Esophagus squamous epithelium (tissue), 5 donors: ENCODE data around the gene TPO. TPM values are rescaled to one million over a fixed set of nuclear protein-coding genes. Genes with fewer than 3 reads are reported as not detected.

ENCODE experiments used
- DNase-seq: peaks from one replicate; lab custom pipeline; 2025; lab: John Stamatoyannopoulos, UW
- H3K27ac ChIP-seq, 4 donors: fragments of 200-600 bp; sonication (generic); one replicate each; pipeline ENCODE4 v1.5.1; 2016 to 2019; ENCODE audit warnings: mild to moderate bottlenecking in 1 of 4
- H3K27me3 ChIP-seq, 4 donors: fragments of 200-600 bp; sonication (generic); 1 replicate in 3 of 4; 2 replicates in 1 of 4; pipeline versions ENCODE4 v1.5.1 to v1.6.0; 2017 to 2021; ENCODE audit warnings: antibody characterized with exemption in 1 of 4
- H3K36me3 ChIP-seq, 3 donors: fragments of 200-600 bp; sonication (generic); one replicate each; pipeline ENCODE4 v1.5.1; 2016 to 2019
- H3K4me1 ChIP-seq, 3 donors: fragments of 200-600 bp; sonication (generic); one replicate each; pipeline ENCODE4 v1.5.1; 2017 to 2019
- H3K4me3 ChIP-seq, 4 donors: fragments of 200-600 bp; sonication (generic); 1 replicate in 3 of 4; 2 replicates in 1 of 4; pipeline ENCODE4 v1.5.1; 2016 to 2019; ENCODE audit warnings: mild to moderate bottlenecking in 2 of 4, moderate library complexity in 1 of 4
- H3K9me3 ChIP-seq, 3 donors: fragments of 200-600 bp; sonication (generic); one replicate each; pipeline ENCODE4 v1.5.1; 2016 to 2019
- CTCF ChIP-seq, 6 experiments: fragments of 450-650 bp in 4 of 6; fragments of 200-600 bp in 2 of 6; sonication (generic) in 2 of 6; IDR thresholded peaks; one replicate each; pipeline ENCODE4 v1.5.1; 2016 to 2019; ENCODE audit warnings: antibody characterized with exemption in 6 of 6, mild to moderate bottlenecking in 4 of 6, moderate library complexity in 4 of 6
- POLR2A ChIP-seq, 4 donors: fragments of 450-650 bp; IDR thresholded peaks; one replicate each; pipeline ENCODE4 v1.6.1; 2017; ENCODE audit warnings: antibody characterized with exemption in 4 of 4, mild to moderate bottlenecking in 4 of 4, moderate library complexity in 3 of 4
- WGBS, 2 donors: methylation state at CpG; one replicate each; pipeline ENCODE4 v1.1.5; 2018; 5-methylcytosine and 5-hydroxymethylcytosine counted together
- intact Hi-C: fragments of 100-400 bp; cut with DNase I; formaldehyde crosslinking; loops from one replicate; pipeline ENCODE4 v1.15.0; 2022
- total RNA-seq, 4 donors: library from RNA; depleted of rRNA; stranded (reverse); fragments of >200 nt; gene quantifications; one replicate each; pipeline ENCODE4 v1.1.0, GENCODE V29; 2016
- donor health status: DM: yes; HTN: yes; CAD: no.

The TPO gene
- 1 to 10 TPM in 3 of 4 donors, under 1 TPM in 1; 0.31 to 4.6 (median 2.7) TPM for total RNA-seq

GRCh38 chr2:1413156-1413710, at the start of gene TPO:
Gene TPO (plus strand): TSS chr2:1413463. CDS start chr2:1414409, 946 bp downstream.
- 86 to 90% methylated on average over 15 of the region's 15 CpGs for WGBS, 2 donors
- no peak within 1 kb of the TSS for H3K4me3 ChIP-seq
- no peaks in the 10 kb centered on the region for H3K27me3 ChIP-seq
- H3K9me3 ChIP-seq: no peaks in the 10 kb centered on the region
- intact Hi-C loops: no loop called here
- no peak within 1 kb of the TSS for H3K27ac ChIP-seq
- DNase-seq: no peak
- no peaks in the 10 kb centered on the region for H3K36me3 ChIP-seq
- H3K4me1 ChIP-seq: no peaks in the 10 kb centered on the region
- no peak for TF ChIP-seq CTCF (IDR thresholded peaks at IDR 0.05)
- TF ChIP-seq POLR2A (IDR thresholded peaks at IDR 0.05): no peak

GRCh38 chr2:1366546-1367134, 46.6 kb upstream of the TPO start:
- TF ChIP-seq CTCF (IDR thresholded peaks at IDR 0.05) (no peak), POLR2A (IDR thresholded peaks at IDR 0.05) (no peak)
- Histone ChIP-seq H3K36me3 (no peaks in the 10 kb centered on the region), H3K27me3 (no peaks in the 10 kb centered on the region), H3K9me3 (no peaks in the 10 kb centered on the region), H3K27ac (no peak overlapping the region), H3K4me3 (no peak overlapping the region), H3K4me1 (no peaks in the 10 kb centered on the region)
- intact Hi-C loops: no loop called here
- WGBS, 2 donors: 50 to 75% methylated on average over 9 to 15 of the region's 20 CpGs
- DNase-seq: no peak

GRCh38 chr2:1367601-1368000, 45.7 kb upstream of the TPO start:
- DNase-seq: no peak
- Histone ChIP-seq H3K4me1 (no peaks in the 10 kb centered on the region), H3K4me3 (no peak overlapping the region), H3K27me3 (no peaks in the 10 kb centered on the region), H3K9me3 (no peaks in the 10 kb centered on the region), H3K27ac (no peak overlapping the region), H3K36me3 (no peaks in the 10 kb centered on the region)
- TF ChIP-seq CTCF (IDR thresholded peaks at IDR 0.05) (no peak), POLR2A (IDR thresholded peaks at IDR 0.05) (no peak)
- WGBS, 2 donors: 65 to 70% methylated on average over 8 to 9 of the region's 9 CpGs
- intact Hi-C loops: no loop called here

- Histone ChIP-seq H3K4me1 (no peaks in the 10 kb centered on the region), H3K9me3 (no peaks in the 10 kb centered on the region), H3K27me3 (no peaks in the 10 kb centered on the region), H3K27ac (no peak overlapping the region), H3K4me3 (no peak overlapping the region), H3K36me3 (no peaks in the 10 kb centered on the region)
- intact Hi-C loops: no loop called here
- no peak for TF ChIP-seq CTCF (IDR thresholded peaks at IDR 0.05)
- no peak for TF ChIP-seq POLR2A (IDR thresholded peaks at IDR 0.05)
- DNase-seq: no peak
- 75 to 80% methylated on average over 7 to 10 of the region's 10 CpGs for WGBS, 2 donors
These were observed 43.4 kb upstream of the TPO start for GRCh38 chr2:1369905-1370304.

GRCh38 chr2:1370461-1370860, 42.8 kb upstream of the TPO start:
- no peak overlapping the region for H3K4me3 ChIP-seq
- no peaks in the 10 kb centered on the region for H3K9me3 ChIP-seq
- 47 to 66% methylated on average over 4 of the region's 4 CpGs for WGBS, 2 donors
- no peak overlapping the region for H3K27ac ChIP-seq
- intact Hi-C loops: no loop called here
- H3K27me3 ChIP-seq: no peaks in the 10 kb centered on the region
- H3K36me3 ChIP-seq: no peaks in the 10 kb centered on the region
- no peak for DNase-seq
- TF ChIP-seq CTCF (IDR thresholded peaks at IDR 0.05) (no peak), POLR2A (IDR thresholded peaks at IDR 0.05) (no peak)
- no peaks in the 10 kb centered on the region for H3K4me1 ChIP-seq
